Lower leg skin (tissue), 3 donors: ENCODE measurements around the gene LDAH.

Experiments used
- CTCF ChIP-seq, 3 donors: fragments of 450-650 bp; IDR thresholded peaks; one replicate each; pipeline ENCODE4 v1.5.1; 2016; ENCODE audit warnings: antibody characterized with exemption in 3 of 3, mild to moderate bottlenecking in 3 of 3, moderate library complexity in 2 of 3
- POLR2A ChIP-seq, 2 donors: fragments of 450-650 bp; IDR thresholded peaks; one replicate each; pipeline ENCODE4 v1.6.1; 2016 to 2017; ENCODE audit warnings: antibody characterized with exemption in 2 of 2, mild to moderate bottlenecking in 1 of 2, moderate library complexity in 1 of 2

DNA sequence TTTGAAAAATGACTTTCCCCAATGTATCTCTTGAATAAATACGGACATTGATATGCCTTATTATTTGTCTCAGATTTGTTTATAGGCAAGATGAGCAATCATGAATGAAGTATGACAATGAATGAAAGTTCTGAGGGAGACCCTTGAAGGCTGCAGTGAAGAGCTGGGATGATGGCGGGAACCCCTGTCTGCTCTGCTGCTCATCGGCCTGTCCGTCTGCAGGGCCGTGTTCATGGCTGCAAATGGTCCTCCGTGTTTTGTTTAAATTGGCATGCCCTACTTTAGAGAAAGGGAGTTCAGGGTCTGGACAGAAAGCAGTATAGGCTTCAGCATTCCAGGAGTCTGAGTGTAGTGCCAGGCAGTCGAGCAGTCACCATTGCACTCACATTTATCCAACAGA, 170.8 kb downstream of the LDAH start:
- no peak for TF ChIP-seq CTCF (IDR thresholded peaks at IDR 0.05)
- TF ChIP-seq POLR2A (IDR thresholded peaks at IDR 0.05) = no peak
